K562 (cell line): ENCODE data around the gene C1QTNF6. TPM values are rescaled to one million over a fixed set of nuclear protein-coding genes. Genes with fewer than 3 reads are reported as not detected.

Source experiments
- ADNP ChIP-seq: fragments of 200-800 bp; sonication (Bioruptor generic); IDR thresholded peaks from 2 replicates; pipeline ENCODE4 v1.6.1; 2016; ENCODE audit warnings: missing genetic modification characterization, missing compliant biosample characterization
- CBFB ChIP-seq: sonication (generic); formaldehyde crosslinking; IDR thresholded peaks from 2 replicates; pipeline ENCODE4 v1.4.0; 2020; ENCODE audit warnings: mild to moderate bottlenecking, missing genetic modification reagents
- DPF2 ChIP-seq: fragments of 450-650 bp; IDR thresholded peaks from 2 replicates; pipeline ENCODE4 v1.6.1; 2016
- EGR1 ChIP-seq: fragments of 450-650 bp; conservative IDR thresholded peaks from 2 replicates; pipeline ENCODE4 v1.6.1; 2017; ENCODE audit warnings: mild to moderate bottlenecking
- HDGF ChIP-seq: fragments of 450-650 bp; IDR thresholded peaks from 2 replicates; pipeline ENCODE4 v1.6.1; 2016
- HLTF ChIP-seq: fragments of 450-650 bp; IDR thresholded peaks from 2 replicates; pipeline ENCODE4 v1.6.1; 2016
- HNRNPUL1 ChIP-seq: fragments of 200-400 bp; formaldehyde crosslinking; IDR thresholded peaks from 2 replicates; pipeline ENCODE4 v1.6.1; 2017; ENCODE audit warnings: low read length
- JUNB ChIP-seq: fragments of 450-650 bp; formaldehyde crosslinking; conservative IDR thresholded peaks from 2 replicates; pipeline ENCODE4 v1.4.0; 2020; ENCODE audit warnings: mild to moderate bottlenecking
- KDM1A ChIP-seq, 2 experiments: fragments of 450-650 bp; IDR thresholded peaks; 2 replicates each; pipeline ENCODE4 v1.6.1; 2016; ENCODE audit warnings: mild to moderate bottlenecking in 2 of 2
- KLF6 ChIP-seq: fragments of 250-450 bp; sonication (Bioruptor Pico); IDR thresholded peaks from 2 replicates; pipeline ENCODE4 v1.4.0; 2020; ENCODE audit warnings: mild to moderate bottlenecking, moderate library complexity, borderline replicate concordance
- MYNN ChIP-seq, 2 experiments: sonication (generic); formaldehyde crosslinking in 1 of 2; IDR thresholded peaks; 2 replicates each; pipeline versions ENCODE4 v1.5.0 to v1.6.1; 2016 to 2020; ENCODE audit warnings: antibody characterized with exemption in 1 of 2, missing genetic modification reagents in 1 of 2
- SMAD3 ChIP-seq: fragments of 450-650 bp; formaldehyde crosslinking; conservative IDR thresholded peaks from 2 replicates; pipeline ENCODE4 v1.4.0; 2020; ENCODE audit warnings: mild to moderate bottlenecking
- TAF15 ChIP-seq: fragments of 200-400 bp; formaldehyde crosslinking; IDR thresholded peaks from 2 replicates; pipeline ENCODE4 v1.6.1; 2017; ENCODE audit warnings: mild to moderate bottlenecking, low read depth, low read length, moderate library complexity
- ZEB2 ChIP-seq: fragments of 450-650 bp; IDR thresholded peaks from 2 replicates; pipeline ENCODE4 v1.6.1; 2016
- ZNF134 ChIP-seq: fragments of 250-450 bp; sonication (Bioruptor Pico); conservative IDR thresholded peaks from 2 replicates; pipeline ENCODE4 v1.4.0; 2020
- ZNF408 ChIP-seq: fragments of 250-450 bp; sonication (Bioruptor Pico); IDR thresholded peaks from 2 replicates; pipeline ENCODE4 v1.4.0; 2020; ENCODE audit warnings: low read depth, mild to moderate bottlenecking, moderate library complexity
- ZNF717 ChIP-seq: fragments of 250-450 bp; sonication (Bioruptor Pico); IDR thresholded peaks from 2 replicates; pipeline ENCODE4 v1.5.0; 2021
- polyA plus RNA-seq, 8 experiments: library from polyadenylated mRNA; depleted of rRNA in 4 of 8; stranded (reverse) in 5 of 8; unstranded in 3 of 8; fragments of >200 nt; fragmentation: Nextera tagmentation in 2 of 8; fragmentation: Illumina TruSeq in 1 of 8; extraction: Ambion mirVana in 2 of 8; extraction: Trizol in 1 of 8; gene quantifications; 2 replicates each; pipeline versions ENCODE4 v1.2.1 to v1.2.3, GENCODE V29; 2011 to 2014; ENCODE audit warnings: inconsistent platforms in 1 of 8, missing spikeins in 1 of 8
- total RNA-seq, 7 experiments: library from RNA; depleted of rRNA in 6 of 7; stranded (reverse); fragments of >200 nt in 6 of 7; fragmentation: Illumina TruSeq in 2 of 7; extraction: Trizol in 2 of 7; gene quantifications; 2 replicates each; pipeline versions ENCODE4 v1.2.1 to v1.2.3, GENCODE V29; 2011 to 2021; ENCODE audit warnings: low replicate concordance in 1 of 7
- TF ChIP-seq, protein P1 (sequence below): fragments of 250-450 bp; sonication (Bioruptor Pico); IDR thresholded peaks from 2 replicates; pipeline ENCODE4 v1.5.0; 2021; ENCODE audit warnings: mild to moderate bottlenecking, moderate library complexity
- TF ChIP-seq, protein P2 (sequence below), 3 experiments: fragments of 200-800 bp in 1 of 3; sonication (Bioruptor generic) in 1 of 3; sonication (generic) in 1 of 3; formaldehyde crosslinking in 1 of 3; IDR thresholded peaks; 2 replicates each; pipeline versions ENCODE4 v1.6.1 to v1.8.0; 2016 to 2022; ENCODE audit warnings: mild to moderate bottlenecking in 2 of 3, missing compliant biosample characterization in 2 of 3, missing genetic modification characterization in 2 of 3, missing genetic modification reagents in 1 of 3
- TF ChIP-seq, protein P3 (sequence below): IDR thresholded peaks from 2 replicates; pipeline ENCODE4 v1.6.1; 2011; ENCODE audit not compliant: insufficient read length; ENCODE audit errors: extremely low read depth
- TF ChIP-seq, protein P4 (sequence below): fragments of 450-650 bp; IDR thresholded peaks from 2 replicates; pipeline ENCODE4 v1.6.1; 2016

The C1QTNF6 gene
- total and polyA plus RNA-seq, 9 of the 15 experiments (the other 6 are each of a cell fraction or from before 2014, with no cell fraction given), result 0.18 to 0.92 (median 0.55) TPM

DNA sequence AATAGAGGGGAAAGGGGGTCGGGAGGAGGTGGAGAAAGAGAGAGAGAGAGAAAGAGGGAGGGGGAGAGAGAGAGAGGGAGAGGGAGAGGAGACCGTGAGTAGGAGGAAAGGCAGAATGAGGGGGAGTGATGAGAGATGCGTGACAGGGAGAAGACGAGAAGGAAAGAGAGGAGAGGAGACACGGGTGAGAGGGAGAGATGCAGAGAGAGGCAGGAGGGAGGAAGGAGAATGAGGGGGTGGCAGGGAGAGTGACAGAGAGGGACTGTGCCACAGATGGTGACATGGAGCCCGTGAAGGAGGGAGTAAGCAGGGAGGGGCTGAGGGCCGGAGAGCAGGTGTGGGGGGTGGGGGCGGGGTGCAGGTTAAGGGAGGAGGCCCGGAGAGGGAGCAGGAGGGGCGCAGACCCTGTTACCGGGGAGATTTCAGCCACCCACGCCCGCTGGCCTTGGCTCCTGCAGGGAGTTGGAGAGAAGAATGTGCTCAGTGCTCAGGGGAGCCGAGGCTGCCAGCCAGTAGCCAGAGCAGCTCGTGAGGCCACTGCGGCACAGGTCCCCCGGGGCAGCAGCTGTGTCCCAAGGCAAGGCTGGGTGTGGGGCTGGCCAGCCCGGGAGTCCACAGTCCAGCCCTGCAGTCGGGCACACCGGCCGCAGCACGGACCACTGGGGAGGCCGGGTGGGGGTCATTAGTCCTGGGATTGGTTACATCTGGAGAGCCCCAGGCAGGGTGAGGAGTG, 24.3 kb upstream of the C1QTNF6 start, which contains the start of gene SSTR3 (continued):
- TF ChIP-seq, protein P1, sequence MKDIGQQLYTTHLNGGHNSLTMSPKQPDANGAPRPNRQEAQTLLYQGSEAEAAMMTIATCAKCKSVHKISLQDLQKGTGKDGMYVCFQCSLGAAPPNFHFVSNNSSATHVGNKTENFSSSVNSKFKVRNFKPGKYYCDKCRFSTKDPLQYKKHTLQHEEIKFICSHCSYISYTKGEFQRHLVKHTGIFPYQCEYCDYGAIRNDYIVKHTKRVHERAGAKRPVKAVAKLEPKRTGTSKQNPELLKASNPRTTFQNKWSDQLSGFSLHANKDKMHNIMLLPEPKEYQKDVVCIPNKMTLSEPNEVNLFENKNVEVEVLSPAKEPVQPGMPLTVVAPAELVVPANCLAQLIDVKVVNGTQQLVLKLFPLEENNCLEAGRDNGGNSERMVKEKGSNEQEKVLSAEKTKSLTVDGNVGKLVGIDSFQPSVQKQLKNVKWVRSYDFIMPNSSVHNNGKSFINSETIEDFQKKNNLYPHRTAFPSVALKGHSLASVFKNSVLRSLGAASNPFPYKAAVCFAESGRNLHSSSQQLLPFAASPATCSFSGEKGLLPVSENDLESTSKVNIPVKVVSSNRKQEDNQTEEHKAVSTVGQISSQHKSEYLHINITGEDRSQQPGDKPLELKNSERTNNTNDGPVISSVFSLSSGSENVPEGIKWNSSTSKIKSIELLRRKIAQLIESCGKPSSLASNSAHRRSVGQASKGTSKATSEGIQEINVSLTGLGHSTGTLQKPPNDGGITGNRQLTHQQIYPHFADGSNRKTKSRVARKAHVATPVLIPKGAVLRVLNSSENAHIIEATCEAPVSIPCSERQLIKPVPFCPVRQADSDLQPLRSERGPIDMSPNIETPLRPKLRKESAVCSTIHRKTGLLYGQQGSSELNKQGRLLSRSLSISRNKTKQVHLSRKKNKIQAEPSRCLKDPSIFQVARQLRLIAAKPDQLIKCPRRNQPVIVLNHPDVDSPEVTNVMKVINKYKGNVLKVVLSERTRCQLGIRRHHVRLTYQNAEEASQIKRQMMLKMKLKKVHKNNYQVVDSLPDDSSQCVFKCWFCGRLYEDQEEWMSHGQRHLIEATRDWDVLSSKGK (CRISPR knock-in tag), result no peak
- TF ChIP-seq KLF6 (CRISPR knock-in tag), result no peak
- TF ChIP-seq, protein P2, sequence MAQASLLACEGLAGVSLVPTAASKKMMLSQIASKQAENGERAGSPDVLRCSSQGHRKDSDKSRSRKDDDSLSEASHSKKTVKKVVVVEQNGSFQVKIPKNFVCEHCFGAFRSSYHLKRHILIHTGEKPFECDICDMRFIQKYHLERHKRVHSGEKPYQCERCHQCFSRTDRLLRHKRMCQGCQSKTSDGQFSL (CRISPR knock-in tag; IDR thresholded peaks at IDR 0.05), result no peak
- TF ChIP-seq, protein P2 (tag; IDR thresholded peaks at IDR 0.05), result no peak
- TF ChIP-seq, protein P3, sequence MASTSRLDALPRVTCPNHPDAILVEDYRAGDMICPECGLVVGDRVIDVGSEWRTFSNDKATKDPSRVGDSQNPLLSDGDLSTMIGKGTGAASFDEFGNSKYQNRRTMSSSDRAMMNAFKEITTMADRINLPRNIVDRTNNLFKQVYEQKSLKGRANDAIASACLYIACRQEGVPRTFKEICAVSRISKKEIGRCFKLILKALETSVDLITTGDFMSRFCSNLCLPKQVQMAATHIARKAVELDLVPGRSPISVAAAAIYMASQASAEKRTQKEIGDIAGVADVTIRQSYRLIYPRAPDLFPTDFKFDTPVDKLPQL, result no peak
- no peak for TF ChIP-seq ZEB2
- TF ChIP-seq SMAD3 (CRISPR knock-in tag), result no peak
- TF ChIP-seq JUNB, result no peak
- TF ChIP-seq ZNF408 (CRISPR knock-in tag), result no peak
- TF ChIP-seq ZNF134, result no peak
- 0 out of 2 replicates have a peak, but pooled peaks have one; percentile 34 for TF ChIP-seq DPF2
- no peak for TF ChIP-seq TAF15
- TF ChIP-seq CBFB (CRISPR knock-in tag), result no peak
- peak in 1 of 2 experiments; percentile 89; a peak in 2 of 4 replicates for TF ChIP-seq KDM1A (IDR thresholded peaks at IDR 0.05)
- TF ChIP-seq, protein P4, sequence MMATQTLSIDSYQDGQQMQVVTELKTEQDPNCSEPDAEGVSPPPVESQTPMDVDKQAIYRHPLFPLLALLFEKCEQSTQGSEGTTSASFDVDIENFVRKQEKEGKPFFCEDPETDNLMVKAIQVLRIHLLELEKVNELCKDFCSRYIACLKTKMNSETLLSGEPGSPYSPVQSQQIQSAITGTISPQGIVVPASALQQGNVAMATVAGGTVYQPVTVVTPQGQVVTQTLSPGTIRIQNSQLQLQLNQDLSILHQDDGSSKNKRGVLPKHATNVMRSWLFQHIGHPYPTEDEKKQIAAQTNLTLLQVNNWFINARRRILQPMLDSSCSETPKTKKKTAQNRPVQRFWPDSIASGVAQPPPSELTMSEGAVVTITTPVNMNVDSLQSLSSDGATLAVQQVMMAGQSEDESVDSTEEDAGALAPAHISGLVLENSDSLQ, result peak; percentile 54
- TF ChIP-seq HLTF, result no peak
- no peak for TF ChIP-seq HNRNPUL1
- TF ChIP-seq MYNN (IDR thresholded peaks at IDR 0.05), result no peak
- TF ChIP-seq MYNN (CRISPR knock-in tag; IDR thresholded peaks at IDR 0.05), result no peak
- TF ChIP-seq EGR1, result peak; percentile 93
- no peak for TF ChIP-seq ZNF717 (CRISPR knock-in tag)
- TF ChIP-seq HDGF, result no peak
- TF ChIP-seq ADNP (tag), result no peak
